H1 (cell line): ENCODE data around the gene KDSR. TPM values are rescaled to one million over a fixed set of nuclear protein-coding genes. Genes with fewer than 3 reads are reported as not detected.

Source experiments
- BACH1 ChIP-seq: IDR thresholded peaks from 2 replicates; pipeline ENCODE4 v1.6.1; 2012; ENCODE audit warnings: low read length, improper control_type of control experiment
- CTBP2 ChIP-seq: IDR thresholded peaks from 2 replicates; pipeline ENCODE4 v1.7.0; 2011; ENCODE audit warnings: borderline replicate concordance, mild to moderate bottlenecking, moderate library complexity, mixed read lengths, low read length; ENCODE audit not compliant: insufficient read depth, insufficient read length
- CTCF ChIP-seq, 3 experiments: IDR thresholded peaks; 1 replicate in 2 of 3; 2 replicates in 1 of 3; pipeline versions ENCODE4 v1.5.1 to v1.6.1; 2011; ENCODE audit warnings: low read length in 3 of 3, mild to moderate bottlenecking in 3 of 3, inconsistent platforms in 2 of 3, low read depth in 1 of 3, moderate library complexity in 1 of 3; ENCODE audit not compliant: insufficient read depth in 1 of 3; ENCODE audit errors: control extremely low read depth in 1 of 3
- POLR2A ChIP-seq, 2 experiments: IDR thresholded peaks; 1 replicate in 1 of 2; 2 replicates in 1 of 2; pipeline ENCODE4 v1.6.1; 2011; ENCODE audit warnings: low read depth in 2 of 2, low read length in 2 of 2, mild to moderate bottlenecking in 2 of 2; ENCODE audit errors: control extremely low read depth in 1 of 2
- RBBP5 ChIP-seq: IDR thresholded peaks from 2 replicates; pipeline ENCODE4 v1.7.1; 2012; ENCODE audit warnings: low read depth, mild to moderate bottlenecking, inconsistent platforms, low read length, moderate library complexity, borderline replicate concordance
- RXRA ChIP-seq: IDR thresholded peaks from 2 replicates; pipeline ENCODE4 v1.6.1; 2011; ENCODE audit warnings: low read depth, mild to moderate bottlenecking, low read length, moderate library complexity; ENCODE audit not compliant: insufficient read depth
- polyA plus RNA-seq, 7 experiments: library from polyadenylated mRNA; depleted of rRNA in 3 of 7; stranded (reverse) in 5 of 7; unstranded in 2 of 7; fragments of >200 nt in 5 of 7; fragments of 200-250 nt in 2 of 7; gene quantifications; 1 replicate in 5 of 7; 2 replicates in 1 of 7; 4 replicates in 1 of 7; pipeline versions ENCODE4 v1.2.1 to v1.2.3, GENCODE V29; 2011 to 2013; ENCODE audit warnings: missing spikeins in 2 of 7, mixed read lengths in 2 of 7
- total RNA-seq: library from RNA; stranded (reverse); fragmentation: NEBNext Ultra II Directional; extraction: Animal tissue kit (Norgen Biotek cat#: 25700); gene quantifications from 2 replicates; pipeline ENCODE4 v1.2.1, GENCODE V29; 2021

Gene KDSR
- total and polyA plus RNA-seq, 2 of the 8 experiments (the other 6 are each of a cell fraction or from before 2014, with no cell fraction given), result 12.4 to 50.5 TPM

GRCh38 chr18:63325086-63325686, 41.8 kb downstream of the KDSR start (continued):
- TF ChIP-seq CTCF (IDR thresholded peaks at IDR 0.05; ENCODE audit: control extremely low read depth in 1 of 3, insufficient read depth in 1 of 3, low read depth in 1 of 3, low read length in 3 of 3) (no peak), POLR2A (IDR thresholded peaks at IDR 0.05; ENCODE audit: control extremely low read depth in 1 of 2, low read depth in 2 of 2, low read length in 2 of 2) (no peak), RBBP5 (no peak), BACH1 (no peak), RXRA (no peak), CTBP2 (no peak)
